IPS-18a (cell line): ENCODE results near the gene MECP2.

Experiments used
- H3K27ac ChIP-seq: one replicate; pipeline ENCODE4 v1.5.1; 2013; ENCODE audit warnings: low read length
- H3K27me3 ChIP-seq: one replicate; pipeline ENCODE4 v1.6.1; 2013; ENCODE audit warnings: mild to moderate bottlenecking, low read length; ENCODE audit not compliant: control insufficient read depth, insufficient read depth
- H3K36me3 ChIP-seq: one replicate; pipeline ENCODE4 v1.6.1; 2013; ENCODE audit warnings: low read depth, low read length; ENCODE audit not compliant: control insufficient read depth
- H3K4me1 ChIP-seq: one replicate; pipeline ENCODE4 v1.6.1; 2013; ENCODE audit warnings: low read depth, low read length; ENCODE audit not compliant: control insufficient read depth
- H3K4me3 ChIP-seq: one replicate; pipeline ENCODE4 v1.5.1; 2013; ENCODE audit warnings: low read length
- H3K9ac ChIP-seq: one replicate; pipeline ENCODE4 v1.6.1; 2013; ENCODE audit warnings: mild to moderate bottlenecking, low read length, moderate library complexity
- H3K9me3 ChIP-seq: one replicate; pipeline ENCODE4 v1.6.1; 2013; ENCODE audit warnings: low read depth, low read length; ENCODE audit not compliant: control insufficient read depth

Gene MECP2

GRCh38 chrX:154028502-154029184 is 68.9 kb downstream of the MECP2 start:
- Histone ChIP-seq H3K4me1 (peaks cover 8% of the 10 kb centered on the region), H3K36me3 (peaks cover 3% of the 10 kb centered on the region), H3K9ac (no peak overlapping the region), H3K27me3 (no peaks in the 10 kb centered on the region), H3K9me3 (peaks cover 10% of the 10 kb centered on the region), H3K27ac (no peak overlapping the region), H3K4me3 (no peak overlapping the region)

- H3K4me1 ChIP-seq, result peaks cover 2% of the 10 kb centered on the region
- H3K9ac ChIP-seq, result no peak overlapping the region
- H3K27ac ChIP-seq, result no peak overlapping the region
- peaks cover 10% of the 10 kb centered on the region for H3K9me3 ChIP-seq
- H3K36me3 ChIP-seq, result peaks cover 3% of the 10 kb centered on the region
- H3K4me3 ChIP-seq, result no peak overlapping the region
- no peaks in the 10 kb centered on the region for H3K27me3 ChIP-seq
Measured at GRCh38 chrX:154027986-154028385, 69.5 kb downstream of the MECP2 start.

GRCh38 chrX:154027022-154027402 is 70.5 kb downstream of the MECP2 start:
- H3K27me3 ChIP-seq, result no peaks in the 10 kb centered on the region
- H3K36me3 ChIP-seq, result peaks cover 3% of the 10 kb centered on the region
- peaks cover 10% of the 10 kb centered on the region for H3K9me3 ChIP-seq
- H3K27ac ChIP-seq, result no peak overlapping the region
- no peak overlapping the region for H3K4me3 ChIP-seq
- no peak overlapping the region for H3K9ac ChIP-seq
- H3K4me1 ChIP-seq, result no peaks in the 10 kb centered on the region

- H3K9me3 ChIP-seq, result peaks cover 10% of the 10 kb centered on the region
- no peaks in the 10 kb centered on the region for H3K4me1 ChIP-seq
- no peak overlapping the region for H3K9ac ChIP-seq
- no peaks in the 10 kb centered on the region for H3K27me3 ChIP-seq
- peaks cover 3% of the 10 kb centered on the region for H3K36me3 ChIP-seq
- H3K27ac ChIP-seq, result no peak overlapping the region
- H3K4me3 ChIP-seq, result no peak overlapping the region
Measured at GRCh38 chrX:154026136-154027021, 71.1 kb downstream of the MECP2 start.

- Histone ChIP-seq H3K4me3 (no peak overlapping the region), H3K36me3 (peaks cover 3% of the 10 kb centered on the region), H3K9ac (no peak overlapping the region), H3K9me3 (peaks cover 15% of the 10 kb centered on the region), H3K27ac (no peak overlapping the region), H3K27me3 (no peaks in the 10 kb centered on the region), H3K4me1 (peaks cover 3% of the 10 kb centered on the region)
Measured at GRCh38 chrX:154025230-154025629, 72.3 kb downstream of the MECP2 start.

- H3K27ac ChIP-seq, result no peak overlapping the region
- H3K9ac ChIP-seq, result no peak overlapping the region
- peaks cover 15% of the 10 kb centered on the region for H3K9me3 ChIP-seq
- peaks cover 3% of the 10 kb centered on the region for H3K36me3 ChIP-seq
- H3K4me3 ChIP-seq, result no peak overlapping the region
- no peaks in the 10 kb centered on the region for H3K27me3 ChIP-seq
- H3K4me1 ChIP-seq, result peaks cover 3% of the 10 kb centered on the region
Measured at GRCh38 chrX:154024271-154024670, 73.2 kb downstream of the MECP2 start.

GRCh38 chrX:154023276-154024000 is 74.1 kb downstream of the MECP2 start:
- Histone ChIP-seq H3K4me3 (no peak overlapping the region), H3K27ac (no peak overlapping the region), H3K36me3 (peaks cover 3% of the 10 kb centered on the region), H3K27me3 (no peaks in the 10 kb centered on the region), H3K4me1 (peaks cover 3% of the 10 kb centered on the region), H3K9ac (no peak overlapping the region), H3K9me3 (peaks cover 15% of the 10 kb centered on the region)

- Histone ChIP-seq H3K27ac (no peak overlapping the region), H3K9ac (no peak overlapping the region)
Measured at GRCh38 chrX:154022108-154022507, 75.4 kb downstream of the MECP2 start.

GRCh38 chrX:154021131-154021611 is 76.3 kb downstream of the MECP2 start:
- Histone ChIP-seq H3K27me3 (no peaks in the 10 kb centered on the region), H3K36me3 (peaks cover 8% of the 10 kb centered on the region), H3K4me1 (peaks cover 3% of the 10 kb centered on the region), H3K27ac (no peak overlapping the region), H3K4me3 (no peak overlapping the region), H3K9me3 (peaks cover 15% of the 10 kb centered on the region), H3K9ac (no peak overlapping the region)

More at GRCh38 chrX:154022108-154022507, 75.4 kb downstream of the MECP2 start:
- no peak overlapping the region for H3K4me3 ChIP-seq
- H3K4me1 ChIP-seq, result peaks cover 3% of the 10 kb centered on the region
- peaks cover under 1% of the 10 kb centered on the region for H3K36me3 ChIP-seq
- peaks cover 15% of the 10 kb centered on the region for H3K9me3 ChIP-seq
- H3K27me3 ChIP-seq, result no peaks in the 10 kb centered on the region

GRCh38 chrX:154020536-154021115 is 76.9 kb downstream of the MECP2 start:
- H3K4me3 ChIP-seq, result peak overlapping the region; percentile 50
- H3K36me3 ChIP-seq, result peaks cover 12% of the 10 kb centered on the region
- H3K27me3 ChIP-seq, result no peaks in the 10 kb centered on the region
- H3K4me1 ChIP-seq, result peaks cover 3% of the 10 kb centered on the region
- peaks cover 14% of the 10 kb centered on the region for H3K9me3 ChIP-seq
- no peak overlapping the region for H3K27ac ChIP-seq
- no peak overlapping the region for H3K9ac ChIP-seq
